ENCODE measurements around the gene CHRND.
A peak's percentile ranks its signal among the peaks of the same experiment; 100 is the strongest.
"Not testable (repeated sequence)": the region's sequence is repeated elsewhere in the genome, so short reads cannot be mapped to it uniquely, and the experiment has no call there.

The CHRND gene

GRCh38 chr2:232541961-232542714, 16.2 kb downstream of the CHRND start:
- no peak for DNase-seq (ENCODE audit: low read depth in 2 of 2)

GRCh38 chr2:232542715-232543467, 16.9 kb downstream of the CHRND start:
- DNase-seq (ENCODE audit: low read depth in 2 of 2), result no peak

GRCh38 chr2:232543491-232543890, 17.5 kb downstream of the CHRND start:
- no peak for DNase-seq (ENCODE audit: low read depth in 2 of 2)

- no peak for DNase-seq (ENCODE audit: low read depth in 2 of 2)
Observed at GRCh38 chr2:232543928-232544631, 18.1 kb downstream of the CHRND start.

GRCh38 chr2:232544674-232545073, 18.7 kb downstream of the CHRND start:
- DNase-seq (ENCODE audit: low read depth in 2 of 2), result no peak

- DNase-seq (ENCODE audit: low read depth in 2 of 2), result no peak
Observed at GRCh38 chr2:232545511-232546375, 19.8 kb downstream of the CHRND start.

GRCh38 chr2:232547991-232548390, 22.0 kb downstream of the CHRND start:
- no peak for DNase-seq (ENCODE audit: low read depth in 2 of 2)

GRCh38 chr2:232549655-232550353, 23.8 kb downstream of the CHRND start:
- DNase-seq (ENCODE audit: low read depth in 2 of 2), result no peak

- peak; percentile 82 to 84 for DNase-seq (ENCODE audit: low read depth in 2 of 2)
Observed at GRCh38 chr2:232550354-232551249, 24.6 kb downstream of the CHRND start, which contains the start of the genes EIF4E2 and TIGD1. TSS of gene EIF4E2 (plus strand) at chr2:232550689. CDS start at chr2:232550725, 36 bp downstream. TSS of gene TIGD1 (minus strand) at chr2:232550557. CDS start at chr2:232549882, 675 bp downstream.

- no peak for DNase-seq (ENCODE audit: low read depth in 2 of 2)
Observed at GRCh38 chr2:232551250-232551638, 25.3 kb downstream of the CHRND start.

- no peak for DNase-seq (ENCODE audit: low read depth in 2 of 2)
Observed at GRCh38 chr2:232551776-232552175, 25.8 kb downstream of the CHRND start.

- no peak for DNase-seq (ENCODE audit: low read depth in 2 of 2)
Observed at GRCh38 chr2:232556426-232556825, 30.5 kb downstream of the CHRND start.

GRCh38 chr2:232562515-232563151, 36.7 kb downstream of the CHRND start:
- no peak for DNase-seq (ENCODE audit: low read depth in 2 of 2)

GRCh38 chr2:232563580-232563979, 37.6 kb downstream of the CHRND start:
- no peak for DNase-seq (ENCODE audit: low read depth in 2 of 2)

GRCh38 chr2:232567721-232568120, 41.8 kb downstream of the CHRND start:
- DNase-seq (ENCODE audit: low read depth in 2 of 2), result no peak

GRCh38 chr2:232568161-232568560, 42.2 kb downstream of the CHRND start:
- no peak for DNase-seq (ENCODE audit: low read depth in 2 of 2)

- DNase-seq (ENCODE audit: low read depth in 2 of 2), result no peak
Observed at GRCh38 chr2:232569541-232569940, 43.6 kb downstream of the CHRND start.

- not testable (repeated sequence) for DNase-seq (ENCODE audit: low read depth in 2 of 2)
Observed at GRCh38 chr2:232570481-232570880, 44.5 kb downstream of the CHRND start.

- no peak for DNase-seq (ENCODE audit: low read depth in 2 of 2)
Observed at GRCh38 chr2:232571026-232571474, 45.1 kb downstream of the CHRND start.
